ENCODE data around the gene MRPS10.
"Not testable (repeated sequence)": the region's sequence is repeated elsewhere in the genome, so short reads cannot be mapped to it uniquely, and the experiment has no call there.

Gene MRPS10

GRCh38 chr6:42171813-42172581 is 45.7 kb downstream of the MRPS10 start:
- DNase-seq: no peak

GRCh38 chr6:42169780-42170179 is 47.9 kb downstream of the MRPS10 start:
- DNase-seq: not testable (repeated sequence)

- no peak for DNase-seq
Observed at GRCh38 chr6:42168650-42169049, 49.0 kb downstream of the MRPS10 start.

GRCh38 chr6:42166444-42167141 is 51.1 kb downstream of the MRPS10 start:
- DNase-seq: peak; percentile 94

- no peak for DNase-seq
Observed at GRCh38 chr6:42165016-42165415, 52.6 kb downstream of the MRPS10 start.

GRCh38 chr6:42163981-42164380 is 53.7 kb downstream of the MRPS10 start:
- DNase-seq: no peak

GRCh38 chr6:42162812-42163211 is 54.8 kb downstream of the MRPS10 start:
- no peak for DNase-seq

- no peak for DNase-seq
Observed at GRCh38 chr6:42162384-42162783, 55.3 kb downstream of the MRPS10 start.

GRCh38 chr6:42159431-42160024 is 58.1 kb downstream of the MRPS10 start:
- DNase-seq: no peak

GRCh38 chr6:42158631-42159030 is 59.0 kb downstream of the MRPS10 start:
- DNase-seq: no peak

- DNase-seq: no peak
Observed at GRCh38 chr6:42158011-42158410, 59.6 kb downstream of the MRPS10 start.
